K562 (cell line): ENCODE measurements around the gene NR5A2. TPM values are rescaled to one million over a fixed set of nuclear protein-coding genes. Genes with fewer than 3 reads are reported as not detected.

ENCODE experiments used
- ATAC-seq: fragments of 200-7000 bp; cut with Tn5 transposase; 3 replicates; pipeline ENCODE4 v1.9.1; 2020; ENCODE audit warnings: moderate library complexity
- BruUV-seq: library from RNA; stranded (reverse); fragments of 400-500 nt; replicated peaks from 2 replicates; lab custom pipeline; 2021; lab: Mats Ljungman, UMichigan
- CTCF ChIA-PET: fragments of 300-600 bp; formaldehyde crosslinking; extraction: SDS; loops from one replicate; lab custom pipeline; 2021; ENCODE audit warnings: low intra/inter-chr PET ratio; lab: Yijun Ruan, JAX
- POLR2A ChIA-PET: fragments of 300-600, 350-650 bp; sonication (Branson Sonifier 250); formaldehyde crosslinking; extraction: SDS; loops from one replicate; lab custom pipeline; 2021; ENCODE audit warnings: antibody characterized with exemption, inconsistent platforms; lab: Yijun Ruan, JAX
- DNase-seq, 4 experiments: peaks; one replicate each; pipeline versions ENCODE4 v3.0.0 to v3.0.0-alpha.2; 2011 to 2018; ENCODE audit warnings: low spot score in 3 of 4, mixed read lengths in 3 of 4; ENCODE audit errors: extremely low read depth in 1 of 4
- FAIRE-seq: peaks from 2 replicates; lab custom pipeline; 2011; peaks lifted over from hg19 to GRCh38; lab: Jason Lieb, UNC
- H2AFZ ChIP-seq: 2 replicates; pipeline ENCODE4 v1.6.0; 2011; ENCODE audit warnings: low read depth, low read length, control low read depth, inconsistent platforms
- H3K27ac ChIP-seq: fragments of 200-600 bp; 3 replicates; pipeline ENCODE4 v1.8.0; 2011; ENCODE audit warnings: low read depth, mild to moderate bottlenecking, control low read depth, inconsistent platforms, low read length, moderate library complexity, mixed read lengths; ENCODE audit errors: extremely low read depth
- H3K27me3 ChIP-seq, 2 experiments: fragments of 300-600 bp in 1 of 2; 2 replicates in 1 of 2; 3 replicates in 1 of 2; pipeline versions ENCODE4 v1.6.0 to v1.8.0; 2011; ENCODE audit warnings: inconsistent platforms in 2 of 2, low read length in 2 of 2, mild to moderate bottlenecking in 1 of 2, mixed read lengths in 1 of 2, moderate library complexity in 1 of 2; ENCODE audit not compliant: control insufficient read depth in 2 of 2, insufficient read depth in 2 of 2
- H3K36me3 ChIP-seq: fragments of 300-600 bp; 3 replicates; pipeline ENCODE4 v1.8.0; 2011; ENCODE audit warnings: mild to moderate bottlenecking, low read length, inconsistent platforms; ENCODE audit not compliant: control insufficient read depth, insufficient read depth
- H3K4me1 ChIP-seq, 2 experiments: fragments of 200-600 bp in 1 of 2; replicated peaks in 1 of 2; 2 replicates in 1 of 2; 3 replicates in 1 of 2; pipeline versions ENCODE4 v1.5.1 to v1.8.0; 2011; ENCODE audit warnings: inconsistent platforms in 2 of 2, low read length in 2 of 2, mild to moderate bottlenecking in 1 of 2, mixed read lengths in 1 of 2, moderate library complexity in 1 of 2; ENCODE audit not compliant: control insufficient read depth in 2 of 2, insufficient read depth in 2 of 2
- H3K4me2 ChIP-seq: 2 replicates; pipeline ENCODE4 v1.6.1; 2011; ENCODE audit warnings: low read length, control low read depth, inconsistent platforms, mixed read lengths; ENCODE audit not compliant: insufficient read depth
- H3K4me3 ChIP-seq: fragments of 200-600 bp; sonication (generic), shearing (Covaris generic); 2 replicates; pipeline ENCODE4 v1.5.1; 2016; ENCODE audit warnings: control low read depth, inconsistent platforms
- H3K79me2 ChIP-seq: fragments of 200-600 bp; 3 replicates; pipeline ENCODE4 v1.8.0; 2011; ENCODE audit warnings: low read length, inconsistent platforms; ENCODE audit not compliant: control insufficient read depth, insufficient read depth
- H3K9ac ChIP-seq, 2 experiments: 2 replicates each; pipeline versions ENCODE4 v1.6.0 to v1.6.1; 2011; ENCODE audit warnings: low read depth in 2 of 2, low read length in 2 of 2, control low read depth in 1 of 2, inconsistent platforms in 1 of 2, mild to moderate bottlenecking in 1 of 2, mixed read lengths in 1 of 2; ENCODE audit not compliant: insufficient read depth in 1 of 2
- H3K9me1 ChIP-seq: one replicate; pipeline ENCODE4 v1.6.0; 2011; ENCODE audit warnings: inconsistent platforms, mild to moderate bottlenecking, low read length, moderate library complexity; ENCODE audit not compliant: control insufficient read depth, insufficient read depth
- H3K9me3 ChIP-seq: replicated peaks from 2 replicates; pipeline ENCODE4 v1.5.1; 2011; ENCODE audit warnings: low read depth, low read length, inconsistent platforms; ENCODE audit not compliant: control insufficient read depth, insufficient read depth
- H4K20me1 ChIP-seq: replicated peaks from 2 replicates; pipeline ENCODE4 v1.6.1; 2011; ENCODE audit warnings: low read length, inconsistent platforms, mixed read lengths; ENCODE audit not compliant: control insufficient read depth, insufficient read depth
- ARHGAP35 ChIP-seq: fragments of 450-650 bp; IDR thresholded peaks from 2 replicates; pipeline ENCODE4 v1.6.1; 2018; ENCODE audit not compliant: partially characterized antibody
- C11orf30 ChIP-seq: fragments of 450-650 bp; IDR thresholded peaks from 2 replicates; pipeline ENCODE4 v1.6.1; 2016; ENCODE audit warnings: low read depth, mild to moderate bottlenecking
- CREB1 ChIP-seq, 2 experiments: sonication (generic) in 1 of 2; formaldehyde crosslinking in 1 of 2; IDR thresholded peaks; 2 replicates each; pipeline versions ENCODE4 v1.6.1 to v1.8.0; 2012 to 2022; ENCODE audit warnings: inconsistent platforms in 1 of 2, mild to moderate bottlenecking in 1 of 2, missing genetic modification reagents in 1 of 2, moderate library complexity in 1 of 2
- HDGF ChIP-seq: fragments of 450-650 bp; IDR thresholded peaks from 2 replicates; pipeline ENCODE4 v1.6.1; 2016
- IFI16 ChIP-seq: fragments of 250-450 bp; sonication (Bioruptor Pico); IDR thresholded peaks from 2 replicates; pipeline ENCODE4 v2.1.2; 2022; ENCODE audit warnings: mild to moderate bottlenecking, inconsistent platforms
- IRF2 ChIP-seq: sonication (generic); formaldehyde crosslinking; IDR thresholded peaks from 2 replicates; pipeline ENCODE4 v1.8.1; 2022; ENCODE audit warnings: mild to moderate bottlenecking, missing genetic modification reagents
- MAFF ChIP-seq: IDR thresholded peaks from 2 replicates; pipeline ENCODE4 v1.6.1; 2012; ENCODE audit warnings: low read length, improper control_type of control experiment
- MAFG ChIP-seq: fragments of 450-650 bp; conservative IDR thresholded peaks from 2 replicates; pipeline ENCODE4 v1.6.1; 2016; ENCODE audit warnings: missing genetic modification characterization, missing compliant biosample characterization
- MAFK ChIP-seq: IDR thresholded peaks from 2 replicates; pipeline ENCODE4 v1.6.1; 2011; ENCODE audit warnings: low read length, improper control_type of control experiment
- MBD2 ChIP-seq: sonication (generic); IDR thresholded peaks from 2 replicates; pipeline ENCODE4 v1.6.1; 2016; ENCODE audit warnings: low read depth, borderline replicate concordance
- MTA1 ChIP-seq: fragments of 450-650 bp; IDR thresholded peaks from 2 replicates; pipeline ENCODE4 v1.6.1; 2017; ENCODE audit warnings: borderline replicate concordance
- NBN ChIP-seq: fragments of 450-650 bp; IDR thresholded peaks from 2 replicates; pipeline ENCODE4 v1.6.1; 2016; ENCODE audit warnings: low read depth, mild to moderate bottlenecking
- NCOA1 ChIP-seq: fragments of 450-650 bp; IDR thresholded peaks from 2 replicates; pipeline ENCODE4 v1.6.1; 2016; ENCODE audit warnings: low read depth
- NFE2L1 ChIP-seq: fragments of 450-650 bp; IDR thresholded peaks from 2 replicates; pipeline ENCODE4 v1.6.1; 2016; ENCODE audit warnings: missing genetic modification characterization, low read depth, mild to moderate bottlenecking, missing compliant biosample characterization, moderate library complexity, borderline replicate concordance
- SIRT6 ChIP-seq: IDR thresholded peaks from one replicate; pipeline ENCODE4 v1.6.1; 2012; ENCODE audit warnings: low read depth, mild to moderate bottlenecking, control low read depth, inconsistent platforms, low read length, moderate library complexity
- SMAD2 ChIP-seq: fragments of 150-350 bp; IDR thresholded peaks from 2 replicates; pipeline ENCODE4 v1.6.1; 2014; ENCODE audit warnings: low read depth, mild to moderate bottlenecking, low read length
- TFAM ChIP-seq: fragments of 250-450 bp; sonication (Bioruptor Pico); conservative IDR thresholded peaks from 2 replicates; pipeline ENCODE4 v1.5.0; 2021; ENCODE audit warnings: mild to moderate bottlenecking, moderate library complexity
- ZNF23 ChIP-seq: fragments of 250-450 bp; sonication (Bioruptor Pico); IDR thresholded peaks from 2 replicates; pipeline ENCODE4 v1.4.0; 2020; ENCODE audit warnings: mild to moderate bottlenecking
- ZNF316 ChIP-seq: fragments of 450-650 bp; IDR thresholded peaks from 2 replicates; pipeline ENCODE4 v1.6.1; 2016
- ZNF436 ChIP-seq: fragments of 250-450, 450-650 bp; sonication (Bioruptor Pico); formaldehyde crosslinking; IDR thresholded peaks from 2 replicates; pipeline ENCODE4 v1.7.0; 2020; ENCODE audit warnings: mild to moderate bottlenecking
- ZNF586 ChIP-seq: fragments of 450-650 bp; formaldehyde crosslinking; conservative IDR thresholded peaks from 2 replicates; pipeline ENCODE4 v1.4.0; 2020; ENCODE audit warnings: mild to moderate bottlenecking, moderate library complexity
- WGBS: fragments of 100-300 bp; shearing (Covaris generic); methylation state at CpG from one replicate; pipeline ENCODE4 v1.1.6; 2016; ENCODE audit warnings: low coverage, mixed read lengths; ENCODE audit not compliant: insufficient coverage; ENCODE audit errors: missing lambda C conversion rate; 5-methylcytosine and 5-hydroxymethylcytosine counted together
- in situ Hi-C: fragments of 300-500 bp; cut with MboI; formaldehyde crosslinking; loops from 4 replicates; pipeline ENCODE4 v1.15.0; 2018; ENCODE audit warnings: inconsistent platforms, mixed read lengths
- intact Hi-C: fragments of 100-400 bp; cut with micrococcal nuclease; formaldehyde crosslinking; loops from 2 replicates; pipeline ENCODE4 v1.14.2; 2022
- polyA plus RNA-seq, 8 experiments: library from polyadenylated mRNA; depleted of rRNA in 4 of 8; stranded (reverse) in 5 of 8; unstranded in 3 of 8; fragments of >200 nt; fragmentation: Nextera tagmentation in 2 of 8; fragmentation: Illumina TruSeq in 1 of 8; extraction: Ambion mirVana in 2 of 8; extraction: Trizol in 1 of 8; gene quantifications; 2 replicates each; pipeline versions ENCODE4 v1.2.1 to v1.2.3, GENCODE V29; 2011 to 2014; ENCODE audit warnings: inconsistent platforms in 1 of 8, missing spikeins in 1 of 8
- total RNA-seq, 7 experiments: library from RNA; depleted of rRNA in 6 of 7; stranded (reverse); fragments of >200 nt in 6 of 7; fragmentation: Illumina TruSeq in 2 of 7; extraction: Trizol in 2 of 7; gene quantifications; 2 replicates each; pipeline versions ENCODE4 v1.2.1 to v1.2.3, GENCODE V29; 2011 to 2021; ENCODE audit warnings: low replicate concordance in 1 of 7
- TF ChIP-seq, protein P1 (sequence below): IDR thresholded peaks from 3 replicates; pipeline ENCODE4 v1.6.1; 2011; ENCODE audit warnings: borderline replicate concordance, mild to moderate bottlenecking; ENCODE audit not compliant: insufficient read length, insufficient read depth
- TF ChIP-seq, protein P2 (sequence below): conservative IDR thresholded peaks from 2 replicates; pipeline ENCODE4 v1.6.1; 2011; ENCODE audit warnings: low read depth, mild to moderate bottlenecking, low read length; ENCODE audit not compliant: control insufficient read depth
- TF ChIP-seq, protein P3 (sequence below): fragments of 450-650 bp; formaldehyde crosslinking; IDR thresholded peaks from 2 replicates; pipeline ENCODE4 v1.4.0; 2020; ENCODE audit warnings: mild to moderate bottlenecking, moderate library complexity

The NR5A2 gene
- total and polyA plus RNA-seq, 9 of the 15 experiments (the other 6 are each of a cell fraction or from before 2014, with no cell fraction given), result 0.13 to 0.40 (median 0.29) TPM

DNA sequence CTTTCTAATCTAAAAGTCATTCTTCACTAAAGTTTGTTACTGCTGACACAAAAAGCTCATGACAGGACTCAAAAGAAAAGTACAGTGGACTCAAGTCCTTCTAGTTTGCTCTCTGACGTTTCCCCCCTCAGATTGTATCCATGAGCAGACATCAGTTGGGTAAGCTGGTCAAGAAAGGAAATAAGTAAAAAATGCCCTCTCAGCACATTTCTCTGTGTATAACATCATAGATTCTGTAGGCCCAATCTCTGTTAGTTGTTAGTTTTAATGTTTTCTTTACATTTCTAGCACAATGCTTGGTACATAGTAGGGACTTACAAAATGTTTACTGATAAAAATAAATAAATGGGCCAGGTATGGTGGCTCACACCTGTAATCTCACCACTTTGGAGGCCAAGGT, 96.8 kb downstream of the NR5A2 start:
- no peaks in the 10 kb centered on the region for H3K79me2 ChIP-seq
- no peak overlapping the region for H3K27ac ChIP-seq
- FAIRE-seq (no peak), ATAC-seq (no peak), DNase-seq (no peak)
- ChIA-PET POLR2A (interaction anchor here (0.6 kb wide), 1 partner anchor 1500 kb away, joined by 4 read pairs; no protein-coding TSS in a partner anchor), CTCF (no interaction called here)
- no peak overlapping the region for H3K4me2 ChIP-seq
- H3K4me3 ChIP-seq, result no peak overlapping the region
- H3K36me3 ChIP-seq, result no peaks in the 10 kb centered on the region
- no peak overlapping the region for H3K9ac ChIP-seq
- no peaks in the 10 kb centered on the region for H3K4me1 ChIP-seq
- no peaks in the 10 kb centered on the region for H3K9me3 ChIP-seq
- H3K9me1 ChIP-seq, result no peaks in the 10 kb centered on the region
- BruUV-seq, result no TSS peak
- H2AFZ ChIP-seq, result no peak overlapping the region
- no peaks in the 10 kb centered on the region for H4K20me1 ChIP-seq
- in situ Hi-C loops (no loop called here), intact Hi-C loops (no loop called here)
- H3K27me3 ChIP-seq, result peaks cover 6 to 7% of the 10 kb centered on the region in 2 experiments; a peak in 4 of 5 replicates
- 0% methylated on average over 1 of the region's 1 CpG for WGBS
- TF ChIP-seq IFI16 (CRISPR knock-in tag), result no peak
- TF ChIP-seq, protein P1, sequence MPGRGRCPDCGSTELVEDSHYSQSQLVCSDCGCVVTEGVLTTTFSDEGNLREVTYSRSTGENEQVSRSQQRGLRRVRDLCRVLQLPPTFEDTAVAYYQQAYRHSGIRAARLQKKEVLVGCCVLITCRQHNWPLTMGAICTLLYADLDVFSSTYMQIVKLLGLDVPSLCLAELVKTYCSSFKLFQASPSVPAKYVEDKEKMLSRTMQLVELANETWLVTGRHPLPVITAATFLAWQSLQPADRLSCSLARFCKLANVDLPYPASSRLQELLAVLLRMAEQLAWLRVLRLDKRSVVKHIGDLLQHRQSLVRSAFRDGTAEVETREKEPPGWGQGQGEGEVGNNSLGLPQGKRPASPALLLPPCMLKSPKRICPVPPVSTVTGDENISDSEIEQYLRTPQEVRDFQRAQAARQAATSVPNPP, result no peak
- peak; percentile 93 for TF ChIP-seq ZNF316
- TF ChIP-seq, protein P2, sequence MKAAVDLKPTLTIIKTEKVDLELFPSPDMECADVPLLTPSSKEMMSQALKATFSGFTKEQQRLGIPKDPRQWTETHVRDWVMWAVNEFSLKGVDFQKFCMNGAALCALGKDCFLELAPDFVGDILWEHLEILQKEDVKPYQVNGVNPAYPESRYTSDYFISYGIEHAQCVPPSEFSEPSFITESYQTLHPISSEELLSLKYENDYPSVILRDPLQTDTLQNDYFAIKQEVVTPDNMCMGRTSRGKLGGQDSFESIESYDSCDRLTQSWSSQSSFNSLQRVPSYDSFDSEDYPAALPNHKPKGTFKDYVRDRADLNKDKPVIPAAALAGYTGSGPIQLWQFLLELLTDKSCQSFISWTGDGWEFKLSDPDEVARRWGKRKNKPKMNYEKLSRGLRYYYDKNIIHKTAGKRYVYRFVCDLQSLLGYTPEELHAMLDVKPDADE, result no peak
- TF ChIP-seq NBN, result no peak
- TF ChIP-seq IRF2 (CRISPR knock-in tag), result no peak
- no peak for TF ChIP-seq SIRT6
- no peak for TF ChIP-seq NFE2L1 (tag)
- TF ChIP-seq HDGF, result no peak
- no peak for TF ChIP-seq MBD2
- no peak for TF ChIP-seq NCOA1
- no peak for TF ChIP-seq TFAM (CRISPR knock-in tag)
- no peak for TF ChIP-seq SMAD2
- peak; percentile 90 for TF ChIP-seq MAFG (tag)
- no peak for TF ChIP-seq ZNF586 (CRISPR knock-in tag)
- TF ChIP-seq, protein P3, sequence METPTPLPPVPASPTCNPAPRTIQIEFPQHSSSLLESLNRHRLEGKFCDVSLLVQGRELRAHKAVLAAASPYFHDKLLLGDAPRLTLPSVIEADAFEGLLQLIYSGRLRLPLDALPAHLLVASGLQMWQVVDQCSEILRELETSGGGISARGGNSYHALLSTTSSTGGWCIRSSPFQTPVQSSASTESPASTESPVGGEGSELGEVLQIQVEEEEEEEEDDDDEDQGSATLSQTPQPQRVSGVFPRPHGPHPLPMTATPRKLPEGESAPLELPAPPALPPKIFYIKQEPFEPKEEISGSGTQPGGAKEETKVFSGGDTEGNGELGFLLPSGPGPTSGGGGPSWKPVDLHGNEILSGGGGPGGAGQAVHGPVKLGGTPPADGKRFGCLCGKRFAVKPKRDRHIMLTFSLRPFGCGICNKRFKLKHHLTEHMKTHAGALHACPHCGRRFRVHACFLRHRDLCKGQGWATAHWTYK, result no peak
- no peak for TF ChIP-seq CREB1 (IDR thresholded peaks at IDR 0.05)
- TF ChIP-seq CREB1 (CRISPR knock-in tag; IDR thresholded peaks at IDR 0.05), result no peak
- no peak for TF ChIP-seq ARHGAP35
- no peak for TF ChIP-seq ZNF436 (CRISPR knock-in tag)
- TF ChIP-seq MAFK, result peak; percentile 91
- no peak for TF ChIP-seq MTA1
- peak; percentile 90 for TF ChIP-seq MAFF
- TF ChIP-seq ZNF23, result no peak
- peak; percentile 88 for TF ChIP-seq C11orf30
